IMR-90 (cell line): ENCODE data around the gene TMC1.

Source experiments
- BHLHE40 ChIP-seq: fragments of 150-350 bp; IDR thresholded peaks from 2 replicates; pipeline ENCODE4 v1.6.1; 2016; ENCODE audit warnings: mild to moderate bottlenecking, low read depth, low read length
- CTCF ChIP-seq: conservative IDR thresholded peaks from 2 replicates; pipeline ENCODE4 v1.5.1; 2012; ENCODE audit warnings: mild to moderate bottlenecking, low read depth, low read length, improper control_type of control experiment
- ELK1 ChIP-seq: fragments of 150-350 bp; IDR thresholded peaks from 2 replicates; pipeline ENCODE4 v1.6.1; 2016; ENCODE audit warnings: low read depth, mild to moderate bottlenecking, low read length, moderate library complexity, borderline replicate concordance
- FOS ChIP-seq: fragments of 150-350 bp; IDR thresholded peaks from 2 replicates; pipeline ENCODE4 v1.6.1; 2016; ENCODE audit warnings: low read depth, low read length
- MAFK ChIP-seq: IDR thresholded peaks from 2 replicates; pipeline ENCODE4 v1.6.1; 2012; ENCODE audit warnings: low read depth, low read length, improper control_type of control experiment
- MAZ ChIP-seq: IDR thresholded peaks from 2 replicates; pipeline ENCODE4 v1.6.1; 2012; ENCODE audit warnings: low read depth, mild to moderate bottlenecking, low read length, improper control_type of control experiment, moderate library complexity, borderline replicate concordance
- MXI1 ChIP-seq: IDR thresholded peaks from 2 replicates; pipeline ENCODE4 v1.6.1; 2012; ENCODE audit warnings: low read depth, mild to moderate bottlenecking, low read length, moderate library complexity, borderline replicate concordance
- POLR2A ChIP-seq: IDR thresholded peaks from 2 replicates; pipeline ENCODE4 v1.6.1; 2012; ENCODE audit warnings: mild to moderate bottlenecking, low read depth, low read length
- RFX5 ChIP-seq: IDR thresholded peaks from 2 replicates; pipeline ENCODE4 v1.8.0; 2012; ENCODE audit warnings: low read depth, mild to moderate bottlenecking, low read length, moderate library complexity
- SMC3 ChIP-seq: fragments of 150-350 bp; IDR thresholded peaks from 2 replicates; pipeline ENCODE4 v1.6.1; 2016; ENCODE audit warnings: low read depth, mild to moderate bottlenecking, antibody characterized with exemption, low read length, moderate library complexity
- USF2 ChIP-seq: fragments of 150-350 bp; IDR thresholded peaks from 2 replicates; pipeline ENCODE4 v1.6.1; 2017; ENCODE audit warnings: mild to moderate bottlenecking, antibody characterized with exemption, low read length, low read depth

- TF ChIP-seq POLR2A, result no peak
- TF ChIP-seq CTCF, result no peak
- no peak for TF ChIP-seq BHLHE40
- no peak for TF ChIP-seq ELK1
- no peak for TF ChIP-seq MAZ
- no peak for TF ChIP-seq MAFK
- no peak for TF ChIP-seq RFX5
- no peak for TF ChIP-seq USF2
- TF ChIP-seq FOS, result no peak
- no peak for TF ChIP-seq SMC3
- no peak for TF ChIP-seq MXI1
Observed at GRCh38 chr9:72721067-72721466, 199.7 kb downstream of the TMC1 start.
